Suprapubic skin (tissue), 3 donors: ENCODE measurements around the gene ROBO1.

Experiments used
- CTCF ChIP-seq, 2 donors: fragments of 200-600 bp in 1 of 2; fragments of 450-650 bp in 1 of 2; sonication (generic) in 1 of 2; IDR thresholded peaks; one replicate each; pipeline ENCODE4 v1.5.1; 2016 to 2019; ENCODE audit warnings: antibody characterized with exemption in 2 of 2, mild to moderate bottlenecking in 1 of 2, moderate library complexity in 1 of 2
- POLR2AphosphoS5 ChIP-seq, 3 donors: sonication (generic); formaldehyde crosslinking; IDR thresholded peaks; one replicate each; pipeline ENCODE4 v1.6.1; 2017; ENCODE audit warnings: antibody characterized with exemption in 3 of 3

- TF ChIP-seq CTCF (IDR thresholded peaks at IDR 0.05) (no peak), POLR2AphosphoS5 (IDR thresholded peaks at IDR 0.05) (no peak)
Observed at GRCh38 chr3:78861156-78861555, 906.6 kb downstream of the ROBO1 start.
